HCT116 (cell line): ENCODE data around the gene ZNF594. TPM values are rescaled to one million over a fixed set of nuclear protein-coding genes. Genes with fewer than 3 reads are reported as not detected.
"Not testable (repeated sequence)": the region's sequence is repeated elsewhere in the genome, so short reads cannot be mapped to it uniquely, and the experiment has no call there.

Experiments
- ATAC-seq: fragments of 200-7000 bp; cut with Tn5 transposase; 2 replicates; pipeline ENCODE4 v1.9.1; 2020; ENCODE audit warnings: mild to moderate bottlenecking, moderate library complexity
- BruUV-seq: library from RNA; stranded (reverse); fragments of 400-500 nt; replicated peaks from 2 replicates; lab custom pipeline; 2021; lab: Mats Ljungman, UMichigan
- CTCF ChIA-PET: fragments of 300-600 bp; sonication (Branson Sonifier 250); formaldehyde crosslinking; loops from one replicate; lab custom pipeline; 2021; ENCODE audit warnings: antibody characterized with exemption; lab: Charles Lee
- POLR2A ChIA-PET: fragments of 300-600, 350-600 bp; sonication (Branson Sonifier 250); formaldehyde crosslinking; loops from one replicate; lab custom pipeline; 2021; ENCODE audit warnings: antibody characterized with exemption; lab: Charles Lee
- RAD21 ChIA-PET, 2 experiments: fragments of 300-600 bp; sonication (Branson Sonifier 250); formaldehyde crosslinking; loops; one replicate each; lab custom pipeline; 2023; ENCODE audit warnings: low total read pairs in 2 of 2; ENCODE audit not compliant: uncharacterized antibody in 2 of 2, unreplicated experiment in 2 of 2, low non-redundant PET in 1 of 2; lab: Charles Lee
- DNase-seq: peaks from one replicate; pipeline ENCODE4 v3.0.0-alpha.2; 2010; ENCODE audit warnings: low read depth, low spot score
- H2AFZ ChIP-seq: fragments of 200-600 bp; shearing (Covaris generic), sonication (generic); 2 replicates; pipeline ENCODE4 v1.6.1; 2017; ENCODE audit warnings: low read depth, mixed run types, mixed read lengths, antibody characterized with exemption, low read length; ENCODE audit not compliant: poor library complexity, severe bottlenecking
- H3K27ac ChIP-seq: 2 replicates; pipeline ENCODE4 v1.5.1; 2012; ENCODE audit warnings: low read depth, low read length
- H3K27me3 ChIP-seq: fragments of 200-600 bp; sonication (generic); 2 replicates; pipeline ENCODE4 v1.6.1; 2016; ENCODE audit warnings: mixed run types, low read length, mixed read lengths; ENCODE audit not compliant: insufficient read depth
- H3K36me3 ChIP-seq, 2 experiments: fragments of 200-500 bp in 1 of 2; fragments of 200-600 bp in 1 of 2; sonication (Bioruptor generic) in 1 of 2; sonication (generic) in 1 of 2; 2 replicates each; pipeline versions ENCODE4 v1.5.1 to v1.6.1; 2014 to 2016; ENCODE audit warnings: low read length in 2 of 2, inconsistent platforms in 1 of 2, mixed read lengths in 1 of 2, mixed run types in 1 of 2; ENCODE audit not compliant: insufficient read depth in 2 of 2, control insufficient read depth in 1 of 2
- H3K4me1 ChIP-seq, 2 experiments: fragments of 200-600 bp in 1 of 2; sonication (generic) in 1 of 2; 2 replicates each; pipeline versions ENCODE4 v1.5.1 to v1.6.1; 2012 to 2017; ENCODE audit warnings: low read length in 2 of 2, inconsistent platforms in 1 of 2, mild to moderate bottlenecking in 1 of 2, mixed read lengths in 1 of 2, mixed run types in 1 of 2, moderate library complexity in 1 of 2; ENCODE audit not compliant: insufficient read depth in 2 of 2, control insufficient read depth in 1 of 2
- H3K4me2 ChIP-seq: fragments of 200-600 bp; sonication (generic); 2 replicates; pipeline ENCODE4 v1.6.1; 2017; ENCODE audit warnings: mixed run types, low read length, mixed read lengths
- H3K4me3 ChIP-seq, 2 experiments: fragments of 200-600 bp in 1 of 2; sonication (generic) in 1 of 2; replicated peaks in 1 of 2; 2 replicates each; pipeline ENCODE4 v1.5.1; 2011 to 2016; ENCODE audit warnings: low read length in 2 of 2, control low read depth in 1 of 2, low read depth in 1 of 2, mild to moderate bottlenecking in 1 of 2, mixed read lengths in 1 of 2, mixed run types in 1 of 2
- H3K79me2 ChIP-seq: fragments of 200-600 bp; sonication (generic); 2 replicates; pipeline ENCODE4 v1.6.1; 2017; ENCODE audit warnings: mild to moderate bottlenecking, mixed run types, low read length, moderate library complexity, mixed read lengths; ENCODE audit not compliant: insufficient read depth
- H3K9ac ChIP-seq: fragments of 200-600 bp; sonication (generic); 2 replicates; pipeline ENCODE4 v1.6.1; 2016; ENCODE audit warnings: low read length, mixed read lengths
- H3K9me2 ChIP-seq: fragments of 200-600 bp; sonication (generic), shearing (Covaris generic); 2 replicates; pipeline ENCODE4 v1.6.1; 2017; ENCODE audit warnings: mixed run types, mild to moderate bottlenecking, moderate library complexity; ENCODE audit not compliant: insufficient read depth
- H3K9me3 ChIP-seq, 2 experiments: fragments of 200-500 bp in 1 of 2; fragments of 200-600 bp in 1 of 2; sonication (Bioruptor generic) in 1 of 2; sonication (generic) in 1 of 2; 2 replicates each; pipeline ENCODE4 v1.6.1; 2014 to 2017; ENCODE audit warnings: low read length in 2 of 2, mixed read lengths in 2 of 2, inconsistent platforms in 1 of 2, low read depth in 1 of 2, mild to moderate bottlenecking in 1 of 2, mixed run types in 1 of 2, moderate library complexity in 1 of 2; ENCODE audit not compliant: control insufficient read depth in 1 of 2, insufficient read depth in 1 of 2
- H4K20me1 ChIP-seq: fragments of 200-600 bp; sonication (generic), shearing (Covaris generic); 2 replicates; pipeline ENCODE4 v1.6.1; 2017; ENCODE audit warnings: mixed run types, mild to moderate bottlenecking, moderate library complexity; ENCODE audit not compliant: insufficient read depth
- CBX3 ChIP-seq: IDR thresholded peaks from 2 replicates; pipeline ENCODE4 v1.6.1; 2012; ENCODE audit warnings: low read depth
- JUND ChIP-seq: IDR thresholded peaks from 2 replicates; pipeline ENCODE4 v1.6.1; 2012
- RAD21 ChIP-seq: IDR thresholded peaks from 2 replicates; pipeline ENCODE4 v1.6.1; 2012; ENCODE audit warnings: low read depth, mild to moderate bottlenecking
- SIN3A ChIP-seq: IDR thresholded peaks from 2 replicates; pipeline ENCODE4 v1.6.1; 2012; ENCODE audit warnings: low read depth
- YY1 ChIP-seq: IDR thresholded peaks from 2 replicates; pipeline ENCODE4 v1.6.1; 2011; ENCODE audit warnings: low read length, low read depth, moderate library complexity, mild to moderate bottlenecking; ENCODE audit not compliant: insufficient replicate concordance; ENCODE audit errors: extremely low read depth
- ZBTB33 ChIP-seq: IDR thresholded peaks from 2 replicates; pipeline ENCODE4 v1.6.1; 2011; ENCODE audit warnings: mild to moderate bottlenecking, low read length, moderate library complexity; ENCODE audit not compliant: insufficient replicate concordance; ENCODE audit errors: extremely low read depth
- intact Hi-C: fragments of 100-400 bp; cut with micrococcal nuclease; formaldehyde crosslinking; loops from 2 replicates; pipeline ENCODE4 v1.10.0; 2022
- total RNA-seq: library from RNA; stranded (reverse); gene quantifications from one replicate; pipeline ENCODE4 v1.2.1, GENCODE V29; 2021; ENCODE audit not compliant: unreplicated experiment
- TF ChIP-seq, protein P1 (sequence below): IDR thresholded peaks from 2 replicates; pipeline ENCODE4 v1.6.1; 2012; ENCODE audit warnings: low read depth

The ZNF594 gene
- total RNA-seq, 1 experiment from 2014 or later, result 8.3 TPM

GRCh38 chr17:5220074-5220473 is 28.4 kb upstream of the ZNF594 start (continued):
- TF ChIP-seq, protein P1, sequence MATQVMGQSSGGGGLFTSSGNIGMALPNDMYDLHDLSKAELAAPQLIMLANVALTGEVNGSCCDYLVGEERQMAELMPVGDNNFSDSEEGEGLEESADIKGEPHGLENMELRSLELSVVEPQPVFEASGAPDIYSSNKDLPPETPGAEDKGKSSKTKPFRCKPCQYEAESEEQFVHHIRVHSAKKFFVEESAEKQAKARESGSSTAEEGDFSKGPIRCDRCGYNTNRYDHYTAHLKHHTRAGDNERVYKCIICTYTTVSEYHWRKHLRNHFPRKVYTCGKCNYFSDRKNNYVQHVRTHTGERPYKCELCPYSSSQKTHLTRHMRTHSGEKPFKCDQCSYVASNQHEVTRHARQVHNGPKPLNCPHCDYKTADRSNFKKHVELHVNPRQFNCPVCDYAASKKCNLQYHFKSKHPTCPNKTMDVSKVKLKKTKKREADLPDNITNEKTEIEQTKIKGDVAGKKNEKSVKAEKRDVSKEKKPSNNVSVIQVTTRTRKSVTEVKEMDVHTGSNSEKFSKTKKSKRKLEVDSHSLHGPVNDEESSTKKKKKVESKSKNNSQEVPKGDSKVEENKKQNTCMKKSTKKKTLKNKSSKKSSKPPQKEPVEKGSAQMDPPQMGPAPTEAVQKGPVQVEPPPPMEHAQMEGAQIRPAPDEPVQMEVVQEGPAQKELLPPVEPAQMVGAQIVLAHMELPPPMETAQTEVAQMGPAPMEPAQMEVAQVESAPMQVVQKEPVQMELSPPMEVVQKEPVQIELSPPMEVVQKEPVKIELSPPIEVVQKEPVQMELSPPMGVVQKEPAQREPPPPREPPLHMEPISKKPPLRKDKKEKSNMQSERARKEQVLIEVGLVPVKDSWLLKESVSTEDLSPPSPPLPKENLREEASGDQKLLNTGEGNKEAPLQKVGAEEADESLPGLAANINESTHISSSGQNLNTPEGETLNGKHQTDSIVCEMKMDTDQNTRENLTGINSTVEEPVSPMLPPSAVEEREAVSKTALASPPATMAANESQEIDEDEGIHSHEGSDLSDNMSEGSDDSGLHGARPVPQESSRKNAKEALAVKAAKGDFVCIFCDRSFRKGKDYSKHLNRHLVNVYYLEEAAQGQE, result no peak
- TF ChIP-seq JUND (no peak), ZBTB33 (no peak), CBX3 (no peak)

GRCh38 chr17:5219536-5219935 is 27.9 kb upstream of the ZNF594 start:
- RAD21 ChIA-PET, result no interaction called here
- H3K27me3 ChIP-seq, result no peaks in the 10 kb centered on the region
- no peaks in the 10 kb centered on the region for H3K36me3 ChIP-seq
- ATAC-seq, result no peak
- no peak for TF ChIP-seq SIN3A
- TF ChIP-seq RAD21, result no peak
- no peak for TF ChIP-seq YY1
- TF ChIP-seq, all 23 proteins: peak for 0
- H3K9ac ChIP-seq, result no peak overlapping the region
- no peaks in the 10 kb centered on the region for H3K4me1 ChIP-seq
- H2AFZ ChIP-seq, result no peak overlapping the region
- DNase-seq, result no peak
- H3K4me2 ChIP-seq, result no peak overlapping the region
- intact Hi-C loops, result no loop called here
- no peaks in the 10 kb centered on the region for H4K20me1 ChIP-seq
- POLR2A ChIA-PET, result no interaction called here
- H3K9me2 ChIP-seq, result no peaks in the 10 kb centered on the region
- no peaks in the 10 kb centered on the region for H3K9me3 ChIP-seq
- H3K4me3 ChIP-seq, result no peak overlapping the region
- no peak overlapping the region for H3K27ac ChIP-seq
- CTCF ChIA-PET, result no interaction called here
- H3K79me2 ChIP-seq, result no peaks in the 10 kb centered on the region
- no TSS peak for BruUV-seq

DNA sequence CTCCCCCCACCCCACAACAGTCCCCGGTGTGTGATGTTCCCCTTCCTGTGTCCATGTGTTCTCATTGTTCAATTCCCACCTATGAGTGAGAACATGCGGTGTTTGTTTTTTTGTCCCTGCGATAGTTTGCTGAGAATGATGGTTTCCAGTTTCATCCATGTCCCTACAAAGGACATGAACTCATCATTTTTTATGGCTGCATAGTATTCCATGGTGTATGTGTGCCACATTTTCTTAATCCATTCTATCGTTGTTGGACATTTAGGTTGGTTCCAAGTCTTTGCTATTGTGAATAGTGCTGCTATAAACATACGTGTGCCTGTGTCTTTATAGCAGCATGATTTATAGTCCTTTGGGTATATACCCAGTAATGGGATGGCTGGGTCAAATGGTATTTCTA is 25.9 kb upstream of the ZNF594 start:
- H3K9ac ChIP-seq, H3K4me2 ChIP-seq, H3K79me2 ChIP-seq, H4K20me1 ChIP-seq, H3K4me3 ChIP-seq, POLR2A ChIA-PET, H3K9me2 ChIP-seq, DNase-seq, H3K27ac ChIP-seq, RAD21 ChIA-PET, H3K9me3 ChIP-seq, H3K27me3 ChIP-seq, H3K36me3 ChIP-seq, BruUV-seq, ATAC-seq, intact Hi-C loops, CTCF ChIA-PET, H2AFZ ChIP-seq, H3K4me1 ChIP-seq: not testable (repeated sequence)
